ENCODE data around the gene CLN5.
"Not testable (repeated sequence)": the region's sequence is repeated elsewhere in the genome, so short reads cannot be mapped to it uniquely, and the experiment has no call there.

CLN5 gene

GRCh38 chr13:76976490-76976889, 15.4 kb upstream of the CLN5 start:
- DNase-seq, result peak; percentile 40

- no peak for DNase-seq
Measured at GRCh38 chr13:76976929-76977328, 15.0 kb upstream of the CLN5 start.

- peak; percentile 50 for DNase-seq
Measured at GRCh38 chr13:76980075-76980718, 11.7 kb upstream of the CLN5 start.

- DNase-seq, result no peak
Measured at GRCh38 chr13:76982061-76982460, 9.8 kb upstream of the CLN5 start.

- DNase-seq, result no peak
Measured at GRCh38 chr13:76983676-76984075, 8.2 kb upstream of the CLN5 start.

GRCh38 chr13:76991432-76991795, 467 bp upstream of the CLN5 start:
- no peak for DNase-seq

- DNase-seq, result no peak
Measured at GRCh38 chr13:76992548-76993001, 694 bp downstream of the CLN5 start.

- peak; percentile 4 for DNase-seq
Measured at GRCh38 chr13:76993021-76993420, 1.1 kb downstream of the CLN5 start.

GRCh38 chr13:76993473-76993872, 1.6 kb downstream of the CLN5 start:
- DNase-seq, result no peak

GRCh38 chr13:76994281-76994680, 2.4 kb downstream of the CLN5 start:
- DNase-seq, result no peak

- DNase-seq, result no peak
Measured at GRCh38 chr13:77000475-77000874, 8.6 kb downstream of the CLN5 start.

GRCh38 chr13:77001540-77001939, 9.7 kb downstream of the CLN5 start:
- no peak for DNase-seq

GRCh38 chr13:77001963-77002587, 10.2 kb downstream of the CLN5 start:
- no peak for DNase-seq

- peak; percentile 17 for DNase-seq
Measured at GRCh38 chr13:77002590-77003190, 10.8 kb downstream of the CLN5 start.

- not testable (repeated sequence) for DNase-seq
Measured at GRCh38 chr13:77008337-77008736, 16.5 kb downstream of the CLN5 start.

GRCh38 chr13:77009011-77009410, 17.1 kb downstream of the CLN5 start:
- DNase-seq, result no peak

- DNase-seq, result not testable (repeated sequence)
Measured at GRCh38 chr13:77009719-77010118, 17.8 kb downstream of the CLN5 start.

- no peak for DNase-seq
Measured at GRCh38 chr13:77013853-77014542, 22.1 kb downstream of the CLN5 start.

- DNase-seq, result no peak
Measured at GRCh38 chr13:77014906-77015685, 23.2 kb downstream of the CLN5 start.

GRCh38 chr13:77016251-77016812, 24.5 kb downstream of the CLN5 start:
- no peak for DNase-seq

GRCh38 chr13:77016888-77017623, 25.2 kb downstream of the CLN5 start:
- no peak for DNase-seq

GRCh38 chr13:77019756-77020155, 27.9 kb downstream of the CLN5 start:
- DNase-seq, result no peak
